HFF-Myc (cell line): ENCODE measurements around the gene ZNF454.

Experiments used
- DNase-seq: peaks from one replicate; pipeline ENCODE4 v3.0.0-alpha.2; 2011; ENCODE audit warnings: low read depth; ENCODE audit errors: extremely low read depth
- H3K4me3 ChIP-seq: replicated peaks from 2 replicates; pipeline ENCODE4 v1.5.1; 2011; ENCODE audit warnings: low read depth, mild to moderate bottlenecking, control low read depth, low read length
- CTCF ChIP-seq: IDR thresholded peaks from 2 replicates; pipeline ENCODE4 v1.5.1; 2012; ENCODE audit warnings: mild to moderate bottlenecking, low read depth, low read length, control low read depth; ENCODE audit errors: missing control alignments

The ZNF454 gene

GRCh38 chr5:178988436-178989220 lies 47.6 kb downstream of the ZNF454 start:
- H3K4me3 ChIP-seq, result no peak overlapping the region
- no peak for DNase-seq
- no peak for TF ChIP-seq CTCF

DNA sequence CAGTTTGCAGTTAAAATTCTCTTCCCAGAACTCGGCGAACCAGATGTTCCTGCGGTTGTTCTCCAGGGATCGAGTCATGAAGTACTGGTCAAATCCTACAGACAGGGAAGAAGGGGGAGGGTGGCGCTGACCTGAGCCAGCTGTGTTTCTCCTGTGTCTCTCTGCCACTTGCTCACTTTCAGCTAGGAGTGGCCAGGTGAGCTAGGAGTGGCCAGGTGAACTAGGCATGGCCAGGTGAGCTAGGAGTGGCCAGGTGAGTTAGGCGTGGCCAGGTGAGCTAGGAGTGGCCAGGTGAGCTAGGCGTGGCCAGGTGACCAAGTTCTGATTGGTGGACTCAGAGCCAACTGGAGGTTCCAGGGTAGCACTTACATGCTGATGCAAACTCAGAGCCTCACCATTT lies 48.3 kb downstream of the ZNF454 start:
- TF ChIP-seq CTCF, result no peak
- no peak for DNase-seq
- H3K4me3 ChIP-seq, result no peak overlapping the region

DNA sequence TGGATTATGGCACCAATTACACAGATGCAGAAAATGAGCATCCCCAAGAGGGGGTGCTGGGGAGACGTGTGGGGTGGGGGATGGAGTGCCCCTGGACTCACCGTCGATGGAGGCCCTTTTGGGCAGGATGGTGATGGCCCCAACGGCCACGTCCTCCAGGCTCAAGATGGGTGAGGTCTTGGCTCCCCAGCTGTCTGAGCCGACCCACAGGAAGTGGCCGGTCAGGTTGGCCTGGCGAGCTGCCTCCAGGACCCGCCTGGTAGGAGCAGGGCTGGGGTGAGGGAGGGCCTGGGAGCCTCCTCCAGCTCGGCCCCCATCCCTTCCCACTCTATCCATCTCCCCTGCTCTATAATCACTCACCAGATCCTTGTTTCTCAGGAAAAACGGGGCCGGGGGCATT lies 49.5 kb downstream of the ZNF454 start:
- no peak for DNase-seq
- H3K4me3 ChIP-seq, result no peak overlapping the region
- no peak for TF ChIP-seq CTCF

GRCh38 chr5:178991190-178992145 lies 50.5 kb downstream of the ZNF454 start:
- H3K4me3 ChIP-seq, result no peak overlapping the region
- no peak for TF ChIP-seq CTCF
- no peak for DNase-seq

DNA sequence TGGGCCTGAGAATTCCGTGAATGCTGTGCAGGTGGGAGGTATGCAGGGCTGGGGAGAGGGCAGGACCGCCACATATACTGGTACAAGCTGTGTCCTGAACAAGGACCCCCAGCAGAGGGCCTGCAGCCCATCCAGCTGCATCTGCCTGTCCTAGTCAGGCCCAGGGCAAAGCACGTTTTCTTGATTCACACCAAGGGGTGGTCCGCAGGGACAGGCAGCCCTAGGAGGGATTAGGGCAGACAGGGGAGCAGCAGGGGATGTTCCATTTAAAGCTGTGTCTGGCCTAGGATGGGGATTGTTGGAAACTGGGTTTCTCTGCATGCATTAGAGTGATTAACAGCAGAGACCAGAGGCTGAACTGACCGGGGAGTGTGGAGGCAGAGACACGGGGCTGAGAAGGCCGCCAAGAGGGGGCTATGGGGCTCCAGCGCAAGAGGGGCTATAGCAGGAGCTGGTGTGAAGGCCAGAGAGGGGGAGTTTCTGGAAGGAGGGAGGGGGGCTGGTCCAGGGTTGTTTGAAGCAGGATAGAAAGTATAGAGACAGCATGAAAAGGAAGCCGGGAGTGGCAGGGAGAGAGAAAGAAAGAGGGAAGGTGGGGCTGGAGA lies 51.4 kb downstream of the ZNF454 start:
- DNase-seq, result no peak
- H3K4me3 ChIP-seq, result no peak overlapping the region

More for the DNA sequence above, 51.4 kb downstream of the ZNF454 start:
- TF ChIP-seq CTCF, result no peak
